ENCODE data around the gene ZNF547. TPM values are rescaled to one million over a fixed set of nuclear protein-coding genes. Genes with fewer than 3 reads are reported as not detected.

Gene ZNF547
- total RNA-seq, 1 experiment from 2014 or later = 6.0 TPM

DNA sequence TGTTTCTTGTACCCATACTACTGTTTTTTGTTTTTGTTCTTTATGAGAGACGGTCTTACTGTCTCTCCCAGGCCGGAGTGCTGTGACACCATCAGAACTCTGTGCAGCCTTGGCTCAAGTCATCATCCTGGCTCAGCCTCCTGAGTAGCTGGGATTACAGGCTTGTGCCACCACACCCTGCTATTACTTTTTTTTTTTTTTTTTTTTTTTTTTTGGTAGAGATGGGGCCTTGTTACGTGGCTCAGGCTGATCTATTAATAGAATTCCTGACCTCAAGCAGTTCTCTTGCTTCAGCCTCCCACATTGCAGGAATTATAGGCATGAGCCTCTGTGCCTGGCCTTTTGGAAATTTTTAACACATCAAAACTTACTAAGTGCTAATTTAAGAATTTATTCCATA is 15.2 kb upstream of the ZNF547 start:
- no peaks in the 10 kb centered on the region for H3K27me3 ChIP-seq (ENCODE audit: insufficient read depth, low read depth)
- no peak overlapping the region for H3K27ac ChIP-seq
- TF ChIP-seq, protein P1, sequence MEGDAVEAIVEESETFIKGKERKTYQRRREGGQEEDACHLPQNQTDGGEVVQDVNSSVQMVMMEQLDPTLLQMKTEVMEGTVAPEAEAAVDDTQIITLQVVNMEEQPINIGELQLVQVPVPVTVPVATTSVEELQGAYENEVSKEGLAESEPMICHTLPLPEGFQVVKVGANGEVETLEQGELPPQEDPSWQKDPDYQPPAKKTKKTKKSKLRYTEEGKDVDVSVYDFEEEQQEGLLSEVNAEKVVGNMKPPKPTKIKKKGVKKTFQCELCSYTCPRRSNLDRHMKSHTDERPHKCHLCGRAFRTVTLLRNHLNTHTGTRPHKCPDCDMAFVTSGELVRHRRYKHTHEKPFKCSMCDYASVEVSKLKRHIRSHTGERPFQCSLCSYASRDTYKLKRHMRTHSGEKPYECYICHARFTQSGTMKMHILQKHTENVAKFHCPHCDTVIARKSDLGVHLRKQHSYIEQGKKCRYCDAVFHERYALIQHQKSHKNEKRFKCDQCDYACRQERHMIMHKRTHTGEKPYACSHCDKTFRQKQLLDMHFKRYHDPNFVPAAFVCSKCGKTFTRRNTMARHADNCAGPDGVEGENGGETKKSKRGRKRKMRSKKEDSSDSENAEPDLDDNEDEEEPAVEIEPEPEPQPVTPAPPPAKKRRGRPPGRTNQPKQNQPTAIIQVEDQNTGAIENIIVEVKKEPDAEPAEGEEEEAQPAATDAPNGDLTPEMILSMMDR (conservative IDR thresholded peaks at IDR 0.05) = no peak
- no peak for TF ChIP-seq EZH2 (IDR thresholded peaks at IDR 0.05; ENCODE audit: low read depth)
- no peaks in the 10 kb centered on the region for H4K20me1 ChIP-seq (ENCODE audit: insufficient read depth)
- no TSS peak for BruUV-seq (replicated peaks)
- no peak overlapping the region for H3K4me2 ChIP-seq
- H3K4me3 ChIP-seq = no peak overlapping the region
- no peak overlapping the region for H2AFZ ChIP-seq
- ChIA-PET CTCF (no interaction called here), POLR2A (ENCODE audit: unreplicated experiment) (interaction anchor here (0.5 kb wide), 1 partner anchor 70 kb away, joined by 4 read pairs; no protein-coding TSS in a partner anchor)
- no peak for DNase-seq
- H3K36me3 ChIP-seq (ENCODE audit: low read depth) = no peaks in the 10 kb centered on the region
- peaks cover 10% of the 10 kb centered on the region for H3K4me1 ChIP-seq (replicated peaks; ENCODE audit: insufficient read depth)
- H3F3A ChIP-seq (ENCODE audit: insufficient read depth, low read depth) = no peaks in the 10 kb centered on the region
- no peaks in the 10 kb centered on the region for H3K9me2 ChIP-seq (ENCODE audit: insufficient read depth)
- 0 out of 2 replicates have a peak, but pooled peaks cover 3% of the 10 kb centered on the region for H3K9me3 ChIP-seq (ENCODE audit: insufficient read depth, low read depth)
- intact Hi-C loops (cut with micrococcal nuclease; ENCODE audit: unreplicated experiment) = no loop called here
- peaks cover 20% of the 10 kb centered on the region for H3K79me2 ChIP-seq (ENCODE audit: low read depth)

GRCh38 chr19:57350877-57351805 is 12.2 kb upstream of the ZNF547 start, which contains the start of gene ZNF304:
TSS of gene ZNF304 (plus strand) at chr19:57351271. CDS start at chr19:57351665, 394 bp downstream.
- TF ChIP-seq, protein P1 (conservative IDR thresholded peaks at IDR 0.05) = no peak
- TF ChIP-seq EZH2 (IDR thresholded peaks at IDR 0.05; ENCODE audit: low read depth) = no peak
- BruUV-seq (replicated peaks) = TSS peak; percentile 51
- Histone ChIP-seq H3K9me2 (ENCODE audit: insufficient read depth) (no peaks in the 10 kb centered on the region), H3K4me2 (peak within 1 kb of the TSS; percentile 93), H4K20me1 (ENCODE audit: insufficient read depth) (peaks cover 5% of the 10 kb centered on the region; the same call in 1 of the 2 replicates), H3K79me2 (ENCODE audit: low read depth) (peaks cover 32% of the 10 kb centered on the region), H3K36me3 (ENCODE audit: low read depth) (peaks cover 21% of the 10 kb centered on the region), H3K4me3 (peak within 1 kb of the TSS; percentile 95), H3K27ac (0 out of 2 replicates have a peak within 1 kb of the TSS, but pooled peaks have one; percentile 16), H3K9me3 (ENCODE audit: insufficient read depth, low read depth) (0 out of 2 replicates have a peak, but pooled peaks cover 5% of the 10 kb centered on the region), H3F3A (ENCODE audit: insufficient read depth, low read depth) (no peaks in the 10 kb centered on the region), H3K4me1 (replicated peaks; ENCODE audit: insufficient read depth) (peaks cover 10% of the 10 kb centered on the region), H3K27me3 (ENCODE audit: insufficient read depth, low read depth) (no peaks in the 10 kb centered on the region), H2AFZ (peak within 1 kb of the TSS; percentile 96)
- ChIA-PET CTCF (no interaction called here), POLR2A (ENCODE audit: unreplicated experiment) (interaction anchor here (0.5 to 1.0 kb wide), 9 partner anchors 17 to 511 kb away, joined by 3 to 13 read pairs (median 4); partner anchors contain the start of genes ZNF416 and ZNF548)
- intact Hi-C loops (cut with micrococcal nuclease; ENCODE audit: unreplicated experiment) = loop anchor here (1.0 to 5.0 kb wide), 4 partner anchors 31 to 136 kb away; partner anchors contain the start of genes ZNF419, ZNF460, ZNF543 and ZNF805
- DNase-seq = peak; percentile 94 to 95

GRCh38 chr19:57351867-57352266 is 11.5 kb upstream of the ZNF547 start:
- CTCF ChIA-PET = no interaction called here
- Histone ChIP-seq H3K9me2 (ENCODE audit: insufficient read depth) (no peaks in the 10 kb centered on the region), H3K9me3 (ENCODE audit: insufficient read depth, low read depth) (0 out of 2 replicates have a peak, but pooled peaks cover 8% of the 10 kb centered on the region), H3K79me2 (ENCODE audit: low read depth) (peaks cover 32% of the 10 kb centered on the region), H3K4me3 (peak overlapping the region; percentile 95), H3K27me3 (ENCODE audit: insufficient read depth, low read depth) (no peaks in the 10 kb centered on the region), H3F3A (ENCODE audit: insufficient read depth, low read depth) (no peaks in the 10 kb centered on the region), H3K36me3 (ENCODE audit: low read depth) (peaks cover 28% of the 10 kb centered on the region), H2AFZ (peak overlapping the region; percentile 96), H3K4me1 (replicated peaks; ENCODE audit: insufficient read depth) (peaks cover 10% of the 10 kb centered on the region), H3K4me2 (peak overlapping the region; percentile 93), H3K27ac (no peak overlapping the region), H4K20me1 (ENCODE audit: insufficient read depth) (peaks cover 5% of the 10 kb centered on the region; the same call in 1 of the 2 replicates)
- BruUV-seq (replicated peaks) = no TSS peak
- POLR2A ChIA-PET (ENCODE audit: unreplicated experiment) = no interaction called here
- TF ChIP-seq EZH2 (IDR thresholded peaks at IDR 0.05; ENCODE audit: low read depth) = no peak
- TF ChIP-seq, protein P1 (conservative IDR thresholded peaks at IDR 0.05) = no peak
- intact Hi-C loops (cut with micrococcal nuclease; ENCODE audit: unreplicated experiment) = loop anchor here (1.0 to 5.0 kb wide), 4 partner anchors 32 to 135 kb away; partner anchors contain the start of genes ZNF419, ZNF460, ZNF543 and ZNF805
- DNase-seq = no peak
